Naive thymus-derived CD8-positive, alpha-beta T cell (primary cell): ENCODE data around the gene CPT2. TPM values are rescaled to one million over a fixed set of nuclear protein-coding genes. Genes with fewer than 3 reads are reported as not detected.
A peak's percentile ranks its signal among the peaks of the same experiment; 100 is the strongest.
"Not testable (repeated sequence)": the region's sequence is repeated elsewhere in the genome, so short reads cannot be mapped to it uniquely, and the experiment has no call there.

ENCODE experiments used
- ATAC-seq, 2 donors: fragments of 150-1000 bp; cut with Tn5 transposase in 1 of 2; sonication (Bioruptor Pico), chemical (Tn5 transposase) in 1 of 2; 1 replicate in 1 of 2; 2 replicates in 1 of 2; pipeline ENCODE4 v1.10.0; 2021; ENCODE audit warnings: mild to moderate bottlenecking in 2 of 2, moderate library complexity in 2 of 2
- POLR2A ChIA-PET: fragments of 350-600 bp; sonication (Branson Sonifier 250); formaldehyde crosslinking; loops from one replicate; lab custom pipeline; 2021; ENCODE audit warnings: antibody characterized with exemption; lab: Charles Lee
- DNase-seq, 10 donors: peaks; one replicate each; pipeline versions ENCODE4 v3.0.0 to v3.0.0-alpha.2; 2020 to 2022
- H3K27ac Mint-ChIP-seq, 10 donors: one replicate each; pipeline ENCODE4 v1.8.0; 2020 to 2022; ENCODE audit warnings: mild to moderate bottlenecking in 10 of 10, mixed read lengths in 10 of 10, moderate library complexity in 4 of 10, inconsistent platforms in 1 of 10
- H3K27me3 Mint-ChIP-seq, 5 donors: one replicate each; pipeline ENCODE4 v1.8.0; 2021 to 2022; ENCODE audit warnings: mixed read lengths in 5 of 5
- H3K36me3 Mint-ChIP-seq, 3 donors: one replicate each; pipeline ENCODE4 v1.8.0; 2020 to 2022; ENCODE audit warnings: mixed read lengths in 3 of 3, mild to moderate bottlenecking in 2 of 3, inconsistent platforms in 1 of 3
- H3K4me1 Mint-ChIP-seq, 4 donors: one replicate each; pipeline ENCODE4 v1.8.0; 2021 to 2022; ENCODE audit warnings: mixed read lengths in 4 of 4
- H3K4me3 Mint-ChIP-seq, 10 donors: one replicate each; pipeline ENCODE4 v1.8.0; 2020 to 2022; ENCODE audit warnings: mild to moderate bottlenecking in 10 of 10, mixed read lengths in 10 of 10, moderate library complexity in 6 of 10, inconsistent platforms in 1 of 10
- H3K9me3 Mint-ChIP-seq, 9 donors: one replicate each; pipeline ENCODE4 v1.8.0; 2020 to 2022; ENCODE audit warnings: mixed read lengths in 9 of 9, mild to moderate bottlenecking in 3 of 9, inconsistent platforms in 1 of 9, moderate library complexity in 1 of 9
- polyA plus RNA-seq, 3 donors: library from polyadenylated mRNA; unstranded; fragments of 300-500 nt; fragmentation: Illumina TruSeq; gene quantifications; one replicate each; pipeline ENCODE4 v1.2.3, GENCODE V29; 2021
- total RNA-seq, 8 experiments: library from RNA in 2 of 8; stranded (reverse) in 2 of 8; gene quantifications; one replicate each; pipeline ENCODE4 v1.2.3 and lab custom pipeline; 2021 to 2026

The CPT2 gene
- total and polyA plus RNA-seq, 5 experiments from 2014 or later = 15.2 to 24.2 (median 23.1) TPM

- H3K4me3 Mint-ChIP-seq = no peak overlapping the region
- H3K27ac Mint-ChIP-seq = peak overlapping the region in 1 of 10 donors; percentile 11
- H3K9me3 Mint-ChIP-seq = no peaks in the 10 kb centered on the region
- no peak for DNase-seq
- POLR2A ChIA-PET = no interaction called here
- no peak for ATAC-seq
- no peaks in the 10 kb centered on the region for H3K36me3 Mint-ChIP-seq
- H3K27me3 Mint-ChIP-seq = peaks cover 2 to 7% (median 4%) of the 10 kb centered on the region in 5 donors
- H3K4me1 Mint-ChIP-seq = no peaks in the 10 kb centered on the region
These were observed 30.3 kb upstream of the CPT2 start for GRCh38 chr1:53166366-53166765.

GRCh38 chr1:53166912-53167311 is 29.7 kb upstream of the CPT2 start:
- H3K27ac Mint-ChIP-seq = no peak overlapping the region
- no peaks in the 10 kb centered on the region for H3K36me3 Mint-ChIP-seq
- peaks cover 2 to 7% (median 4%) of the 10 kb centered on the region in 5 donors for H3K27me3 Mint-ChIP-seq
- no peaks in the 10 kb centered on the region for H3K4me1 Mint-ChIP-seq
- POLR2A ChIA-PET = no interaction called here
- no peak overlapping the region for H3K4me3 Mint-ChIP-seq
- no peak for DNase-seq
- no peaks in the 10 kb centered on the region for H3K9me3 Mint-ChIP-seq
- ATAC-seq = no peak

GRCh38 chr1:53172426-53173128 is 24.0 kb upstream of the CPT2 start:
- Mint-ChIP-seq H3K9me3 (no peaks in the 10 kb centered on the region), H3K27ac (peak overlapping the region in 6 of 10 donors; percentile 4 to 55 (median 47)), H3K27me3 (peaks cover 8 to 39% (median 21%) of the 10 kb centered on the region in 5 donors), H3K36me3 (no peaks in the 10 kb centered on the region), H3K4me3 (peak overlapping the region in 1 of 10 donors; percentile 0), H3K4me1 (peaks cover 7 to 12% (median 7%) of the 10 kb centered on the region in 4 donors)
- ATAC-seq (peak in 1 of 2 donors; percentile 53), DNase-seq (no peak)
- POLR2A ChIA-PET = no interaction called here

GRCh38 chr1:53174971-53175913 is 21.4 kb upstream of the CPT2 start:
- Mint-ChIP-seq H3K36me3 (no peaks in the 10 kb centered on the region), H3K9me3 (no peaks in the 10 kb centered on the region), H3K4me3 (no peak overlapping the region), H3K27ac (peak overlapping the region in 1 of 10 donors; percentile 11), H3K4me1 (peaks cover 7 to 12% (median 7%) of the 10 kb centered on the region in 4 donors), H3K27me3 (peaks cover 8 to 43% (median 23%) of the 10 kb centered on the region in 5 donors)
- POLR2A ChIA-PET = no interaction called here
- DNase-seq (no peak), ATAC-seq (no peak)

GRCh38 chr1:53176452-53177208 is 20.0 kb upstream of the CPT2 start:
- Mint-ChIP-seq H3K4me3 (no peak overlapping the region), H3K27me3 (peaks cover 8 to 43% (median 31%) of the 10 kb centered on the region in 5 donors), H3K27ac (peak overlapping the region in 1 of 10 donors; percentile 36), H3K4me1 (peaks cover 7 to 12% (median 7%) of the 10 kb centered on the region in 4 donors), H3K36me3 (no peaks in the 10 kb centered on the region), H3K9me3 (no peaks in the 10 kb centered on the region)
- DNase-seq = no peak
- no peak for ATAC-seq
- POLR2A ChIA-PET = no interaction called here

GRCh38 chr1:53180226-53180625 is 16.4 kb upstream of the CPT2 start:
- no peak for ATAC-seq
- Mint-ChIP-seq H3K9me3 (no peaks in the 10 kb centered on the region), H3K4me1 (no peaks in the 10 kb centered on the region), H3K27me3 (peaks cover 8 to 31% (median 21%) of the 10 kb centered on the region in 5 donors), H3K4me3 (no peak overlapping the region), H3K27ac (no peak overlapping the region), H3K36me3 (no peaks in the 10 kb centered on the region)
- POLR2A ChIA-PET = no interaction called here
- no peak for DNase-seq

GRCh38 chr1:53180951-53181350 is 15.7 kb upstream of the CPT2 start:
- H3K36me3 Mint-ChIP-seq = no peaks in the 10 kb centered on the region
- peaks cover 2 to 24% (median 14%) of the 10 kb centered on the region in 5 donors for H3K27me3 Mint-ChIP-seq
- no peak overlapping the region for H3K27ac Mint-ChIP-seq
- no peaks in the 10 kb centered on the region for H3K4me1 Mint-ChIP-seq
- H3K9me3 Mint-ChIP-seq = no peaks in the 10 kb centered on the region
- POLR2A ChIA-PET = no interaction called here
- no peak for ATAC-seq
- H3K4me3 Mint-ChIP-seq = no peak overlapping the region
- DNase-seq = no peak

GRCh38 chr1:53182111-53182593 is 14.5 kb upstream of the CPT2 start:
- Mint-ChIP-seq H3K27ac (no peak overlapping the region), H3K4me3 (no peak overlapping the region), H3K9me3 (no peaks in the 10 kb centered on the region), H3K4me1 (no peaks in the 10 kb centered on the region), H3K36me3 (no peaks in the 10 kb centered on the region), H3K27me3 (peaks cover under 1 to 15% (median 9%) of the 10 kb centered on the region in 5 donors)
- ATAC-seq (peak; percentile 86 to 92), DNase-seq (peak; percentile 56 to 85 (median 74))
- POLR2A ChIA-PET = no interaction called here

- Mint-ChIP-seq H3K36me3 (no peaks in the 10 kb centered on the region), H3K27me3 (peaks cover 3 to 13% (median 4%) of the 10 kb centered on the region in 5 donors), H3K9me3 (no peaks in the 10 kb centered on the region), H3K4me1 (no peaks in the 10 kb centered on the region), H3K4me3 (no peak overlapping the region), H3K27ac (no peak overlapping the region)
- no peak for DNase-seq
- POLR2A ChIA-PET = no interaction called here
- ATAC-seq = no peak
These were observed 13.9 kb upstream of the CPT2 start for GRCh38 chr1:53182716-53183094.

GRCh38 chr1:53183095-53183990 is 13.3 kb upstream of the CPT2 start:
- Mint-ChIP-seq H3K36me3 (no peaks in the 10 kb centered on the region), H3K9me3 (no peaks in the 10 kb centered on the region), H3K27me3 (peaks cover 0 to 12% (median 4%) of the 10 kb centered on the region in 5 donors), H3K4me3 (no peak overlapping the region), H3K27ac (no peak overlapping the region), H3K4me1 (no peaks in the 10 kb centered on the region)
- POLR2A ChIA-PET = no interaction called here
- no peak for ATAC-seq
- no peak for DNase-seq

- not testable (repeated sequence) for H3K27ac Mint-ChIP-seq, H3K36me3 Mint-ChIP-seq, H3K9me3 Mint-ChIP-seq, H3K4me1 Mint-ChIP-seq, ATAC-seq, DNase-seq, H3K4me3 Mint-ChIP-seq
- POLR2A ChIA-PET = interaction anchor here (0.5 to 1.4 kb wide), 2 partner anchors 8 to 452 kb away, joined by 3 to 5 read pairs; no protein-coding TSS in a partner anchor
- H3K27me3 Mint-ChIP-seq = peaks cover 0 to 10% (median 4%) of the 10 kb centered on the region in 5 donors
These were observed 10.7 kb upstream of the CPT2 start for GRCh38 chr1:53185955-53186297.
